Measurements from ENCODE around the gene MAPKAP1.

MAPKAP1 gene

DNA sequence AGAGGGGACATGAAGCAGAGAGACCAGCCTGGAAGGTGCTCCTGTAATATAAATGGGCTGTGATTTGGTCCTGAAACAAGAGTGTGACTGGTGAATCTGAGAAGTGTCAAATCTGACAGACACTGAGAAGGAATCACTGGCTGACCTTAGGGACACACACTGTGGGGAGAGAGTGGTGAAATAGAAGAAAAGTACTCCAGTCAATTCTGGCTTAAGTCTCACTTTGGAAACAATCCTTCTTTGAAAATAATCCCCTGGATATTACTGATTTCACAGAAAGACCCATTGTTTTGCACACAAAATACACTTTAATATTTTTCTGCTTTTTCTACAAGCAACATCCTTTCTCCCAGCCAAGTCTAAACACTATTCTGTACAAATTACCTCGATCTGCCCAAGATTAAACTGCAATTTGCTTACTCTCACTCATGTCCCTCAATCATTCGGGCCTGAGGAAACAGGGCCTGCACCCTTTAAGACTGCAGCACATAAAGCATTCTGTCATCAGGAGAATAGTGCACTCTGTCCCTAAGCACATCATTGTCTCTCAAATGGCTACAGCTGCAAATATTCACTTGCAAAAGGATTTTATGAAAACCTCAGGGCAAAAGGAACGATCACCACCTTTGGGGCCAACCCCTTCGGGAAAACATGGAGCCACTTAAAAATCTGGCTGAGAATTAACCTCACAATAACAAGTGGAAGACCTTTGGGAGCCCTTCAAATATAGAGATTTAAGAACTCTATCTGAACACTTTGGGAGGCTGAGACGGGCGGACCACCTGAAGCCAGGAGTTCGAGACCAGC lies 68.6 kb downstream of the MAPKAP1 start:
- DNase-seq, result no peak

DNA sequence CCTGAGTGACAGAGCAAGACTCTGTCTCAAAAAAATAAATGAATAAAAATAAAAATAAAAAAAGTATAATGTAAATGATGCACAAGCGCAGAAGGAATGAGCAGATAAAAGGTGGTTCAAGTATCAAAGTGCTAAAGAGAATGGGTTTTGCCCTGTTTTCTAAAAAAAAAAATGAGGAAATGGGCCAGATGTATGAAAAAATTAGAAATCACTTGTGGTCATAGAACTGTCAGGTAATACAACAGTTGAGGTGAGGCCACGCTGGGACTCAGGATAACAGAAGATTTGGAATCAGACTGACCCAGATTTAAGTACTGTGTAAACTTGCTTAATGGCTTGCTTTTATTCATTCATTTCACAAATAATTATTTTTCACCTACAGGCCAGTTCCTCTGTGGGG lies 69.8 kb downstream of the MAPKAP1 start:
- no peak for DNase-seq

DNA sequence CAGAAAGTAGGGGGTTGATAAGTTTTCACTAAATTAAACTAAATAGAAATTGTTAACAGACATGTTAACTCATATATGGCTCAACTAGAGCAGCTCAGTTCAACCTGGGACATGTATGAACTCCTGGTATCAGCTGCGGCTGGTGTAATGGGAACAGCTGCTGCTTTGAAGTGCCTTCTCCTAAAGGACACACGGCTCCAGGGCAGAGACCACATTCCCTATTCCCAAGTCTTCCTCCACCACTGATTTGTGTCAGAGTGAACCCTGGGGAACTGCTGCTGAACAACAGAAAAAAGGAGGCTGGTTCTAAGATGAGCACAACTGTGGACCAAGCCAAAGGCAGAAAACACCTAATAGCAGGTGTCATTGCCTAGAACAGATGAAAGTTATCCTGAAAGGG lies 71.1 kb downstream of the MAPKAP1 start:
- DNase-seq, result no peak

DNA sequence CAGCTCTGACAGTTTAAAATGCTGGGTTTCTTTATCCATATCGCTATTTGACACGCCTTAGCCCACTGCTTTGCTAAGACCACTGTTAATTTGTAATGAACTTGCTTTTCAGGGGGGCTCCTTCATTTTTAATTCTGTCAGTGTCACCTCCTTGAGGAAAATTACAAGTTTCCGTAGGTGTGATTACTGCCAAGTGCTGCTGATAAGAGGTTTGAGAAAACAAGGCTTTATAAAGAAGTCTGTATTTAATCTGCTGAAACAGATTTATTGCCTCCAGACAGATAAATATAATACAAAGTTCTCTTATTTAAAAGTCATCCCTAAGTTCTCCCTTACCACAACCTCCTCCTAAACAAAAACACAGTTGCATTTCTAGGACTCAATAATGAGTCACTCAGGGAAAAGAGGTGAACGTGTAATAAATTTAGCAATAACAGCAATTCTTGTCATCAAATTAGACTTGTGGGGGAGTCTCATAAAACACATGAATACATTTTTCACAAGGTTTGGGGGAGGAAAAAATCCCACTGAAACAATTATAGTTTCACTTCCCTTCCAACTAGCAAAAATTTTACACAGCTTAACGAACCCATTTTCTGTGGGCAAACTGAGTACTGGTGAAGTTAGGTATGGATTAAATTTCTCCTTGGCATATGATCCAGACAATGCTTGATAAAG lies 72.8 kb downstream of the MAPKAP1 start:
- no peak for DNase-seq

DNA sequence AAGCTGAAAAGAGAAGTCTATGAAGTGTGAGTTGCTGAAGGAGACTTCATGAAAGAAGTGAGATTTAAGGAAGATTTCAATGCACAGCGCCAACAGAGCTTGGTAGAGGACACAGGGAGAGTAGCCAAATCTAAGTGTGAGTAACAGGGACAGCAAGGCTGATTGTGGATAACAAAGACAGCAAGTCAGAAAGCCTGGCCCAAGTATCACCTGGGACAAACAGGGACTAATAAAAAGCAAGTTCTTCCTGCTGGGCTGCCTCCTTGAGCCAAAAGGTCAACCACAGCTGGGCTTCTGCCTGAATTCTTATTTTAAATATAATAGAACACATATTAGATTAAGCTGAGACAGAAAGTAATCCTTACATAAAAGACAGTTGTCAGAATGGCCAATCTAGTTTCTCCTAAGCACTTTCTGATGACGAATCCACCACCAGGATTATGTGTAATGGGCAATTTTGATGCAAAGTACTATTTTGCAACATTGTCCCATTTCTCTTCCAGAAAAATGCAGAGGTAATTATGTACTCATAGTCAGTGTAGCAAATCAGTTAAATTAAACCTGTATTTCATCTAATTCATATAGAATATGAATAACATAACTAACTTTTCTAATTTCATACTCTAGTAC lies 73.8 kb downstream of the MAPKAP1 start:
- DNase-seq, result no peak

DNA sequence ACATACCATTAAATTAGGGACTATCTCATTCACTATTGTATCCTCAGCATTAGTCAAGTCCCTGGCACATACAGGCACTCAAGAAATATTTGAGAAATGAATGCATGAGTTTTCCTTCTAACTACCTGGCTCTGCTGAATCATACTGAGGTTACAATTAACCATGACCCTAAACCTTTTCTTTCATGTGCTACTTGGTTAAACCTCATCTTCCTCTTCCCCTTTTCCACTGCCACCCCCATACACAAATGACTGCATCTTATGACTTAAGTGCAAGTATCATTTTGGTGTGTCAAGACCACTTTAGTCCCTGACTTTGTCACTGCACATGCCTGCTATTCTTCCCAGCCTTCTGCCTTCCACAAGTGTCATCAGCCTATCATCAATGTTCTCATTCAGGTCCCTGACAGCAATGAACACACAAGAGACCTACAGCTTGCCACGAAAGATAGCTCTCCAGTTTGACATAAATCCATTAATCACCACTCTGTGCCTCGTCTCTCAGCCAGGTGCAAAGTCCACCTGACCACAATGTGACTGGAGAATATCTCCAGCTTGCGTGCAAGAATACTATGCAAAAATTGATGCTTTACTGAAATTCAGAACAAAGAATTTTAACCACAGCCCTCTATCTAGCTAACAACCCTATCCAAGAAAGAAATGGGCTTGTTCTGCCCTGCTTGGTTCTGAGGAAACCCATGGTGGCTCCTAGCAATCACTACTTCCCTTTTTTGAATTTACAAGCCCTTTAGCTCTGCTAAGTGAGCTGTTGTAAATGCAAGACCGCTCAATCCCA lies 74.5 kb downstream of the MAPKAP1 start:
- no peak for DNase-seq

DNA sequence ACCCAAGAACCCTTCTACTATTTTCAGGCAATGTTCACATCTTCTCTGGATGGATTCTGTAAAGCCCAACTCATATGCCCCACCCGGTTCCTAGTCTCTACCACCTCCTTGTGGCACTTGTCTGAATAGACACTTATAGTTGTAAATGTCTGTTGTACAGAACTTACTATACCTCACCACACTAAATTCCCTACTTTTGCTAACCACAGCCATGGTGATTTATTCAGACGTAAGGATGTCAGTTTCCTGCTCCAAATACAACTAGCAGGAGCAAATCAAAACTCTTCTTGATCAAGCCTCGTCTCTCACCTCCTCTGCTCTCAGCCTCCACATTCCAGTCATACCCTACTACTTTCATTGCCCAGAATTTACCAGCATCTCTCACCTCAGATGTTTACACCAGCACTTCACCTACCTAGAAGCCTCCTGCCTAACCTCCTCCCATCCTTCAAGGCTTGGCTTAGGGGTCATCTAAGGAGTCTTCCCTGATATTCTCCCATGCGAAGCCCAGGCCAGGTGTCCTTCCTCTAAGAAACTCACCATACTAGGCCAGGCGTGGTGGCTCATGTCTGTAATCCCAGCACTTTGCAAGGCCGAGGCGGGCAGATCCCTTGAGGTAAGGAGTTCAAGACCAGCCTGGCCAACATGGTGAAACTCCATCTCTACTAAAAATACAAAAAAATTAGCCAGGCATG lies 75.5 kb downstream of the MAPKAP1 start:
- no peak for DNase-seq

DNA sequence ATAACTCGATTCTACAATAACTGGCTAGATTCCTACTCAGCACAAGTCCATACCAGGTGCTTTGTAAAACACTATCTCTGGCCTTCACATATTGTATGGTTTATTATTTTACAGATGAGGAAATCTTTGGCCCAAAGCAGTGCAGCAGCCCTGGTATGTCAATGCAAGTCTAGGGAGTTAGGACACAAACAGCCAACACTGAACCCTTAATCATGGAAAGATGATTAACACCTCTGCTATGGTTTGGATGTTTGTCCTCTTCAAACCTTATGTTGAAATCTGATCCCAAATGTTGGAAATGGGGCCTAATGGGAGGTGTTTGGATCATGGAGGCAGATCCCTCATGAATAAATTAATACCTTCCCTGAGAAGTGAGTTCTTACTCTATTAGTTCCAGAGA lies 76.6 kb downstream of the MAPKAP1 start:
- DNase-seq, result no peak

DNA sequence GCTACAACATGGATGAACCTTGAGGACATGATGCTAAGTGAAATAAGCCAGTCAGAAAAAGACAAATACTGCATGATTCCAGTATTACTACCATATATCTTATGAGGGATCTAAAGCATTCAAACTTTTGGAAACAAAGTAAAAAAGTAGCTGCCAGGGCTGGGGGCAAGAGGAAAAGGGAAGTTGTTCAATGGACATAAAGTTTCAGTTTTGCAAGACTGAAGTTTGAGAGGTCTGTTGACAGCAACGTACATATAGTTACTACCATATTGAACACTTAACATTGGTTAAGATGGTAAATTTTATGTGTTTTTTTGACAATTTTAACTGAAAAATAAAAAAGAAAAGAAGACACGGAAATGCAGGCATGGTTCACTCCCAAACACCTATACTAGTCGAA lies 77.6 kb downstream of the MAPKAP1 start:
- DNase-seq, result no peak

DNA sequence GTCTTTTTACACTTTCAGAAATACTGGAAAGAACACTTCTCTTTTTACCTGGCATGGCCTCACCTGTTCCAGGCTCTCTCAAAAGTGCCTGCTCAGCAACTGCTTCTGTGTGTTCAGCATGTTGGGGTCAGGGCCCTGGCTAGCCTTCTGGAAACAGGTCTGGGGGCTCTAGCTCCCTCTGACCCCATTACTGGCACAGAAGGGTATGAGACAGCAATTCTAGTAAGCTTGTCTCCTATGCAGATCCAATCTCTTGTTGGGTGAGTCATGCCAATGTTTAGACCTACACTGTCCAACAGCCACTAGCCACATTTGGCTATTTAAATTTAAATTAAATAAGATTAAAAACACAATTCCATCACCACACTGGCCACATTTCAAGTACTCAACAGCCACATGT lies 80.8 kb downstream of the MAPKAP1 start:
- no peak for DNase-seq

DNA sequence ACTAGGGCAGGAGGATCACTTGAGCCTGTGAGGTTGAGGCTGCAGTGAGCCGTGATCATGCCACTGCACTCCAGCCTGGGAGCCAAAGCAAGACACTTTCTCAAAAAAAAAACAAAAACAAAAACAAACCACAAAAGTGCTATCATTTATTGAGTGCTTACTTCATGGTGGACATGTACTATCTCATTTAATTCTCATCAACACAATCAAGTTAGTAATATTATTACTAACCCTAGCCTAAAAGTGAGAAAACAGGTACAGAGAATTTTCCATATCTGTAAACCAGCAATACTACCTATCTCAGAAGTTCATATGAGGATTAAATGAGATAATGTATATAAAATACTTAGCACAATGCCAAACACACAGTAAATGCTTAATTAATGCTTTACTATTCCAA lies 85.8 kb downstream of the MAPKAP1 start:
- no peak for DNase-seq

DNA sequence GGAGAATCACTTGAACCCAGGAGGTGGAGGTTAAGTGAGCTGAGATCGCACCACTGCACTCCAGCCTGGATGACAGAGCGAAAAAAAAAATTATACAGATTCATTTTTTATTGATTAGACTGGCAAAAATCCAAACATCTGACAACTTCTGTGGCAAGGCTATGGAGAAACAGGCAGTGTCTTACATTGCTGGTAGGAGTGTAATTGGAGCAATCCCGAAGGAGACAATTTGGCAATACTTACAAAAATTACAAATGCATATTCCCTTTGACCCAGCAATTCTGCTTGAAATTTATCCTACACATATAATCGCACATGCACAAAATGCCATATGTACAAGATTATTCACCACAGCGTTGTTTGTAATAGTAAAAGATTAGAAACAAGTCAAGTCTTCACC lies 86.8 kb downstream of the MAPKAP1 start:
- no peak for DNase-seq

DNA sequence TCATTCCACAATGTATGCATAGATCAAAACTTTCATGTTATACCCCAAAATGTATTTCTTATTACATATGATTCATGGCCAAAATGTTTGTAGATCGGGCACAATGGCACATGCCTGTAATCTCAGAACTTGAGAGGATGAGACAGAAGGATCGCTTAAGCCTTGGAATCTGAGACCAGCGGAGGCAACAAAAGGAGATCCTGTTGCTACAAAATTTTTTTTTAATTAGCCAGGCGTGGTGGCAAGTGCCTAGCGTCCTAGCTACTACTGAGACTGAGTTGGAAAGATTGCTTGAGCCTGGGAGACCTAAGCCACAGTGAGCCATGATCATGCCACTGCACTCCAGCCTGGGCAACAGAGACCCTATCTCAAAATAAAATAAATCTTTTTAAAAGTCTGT lies 89.9 kb downstream of the MAPKAP1 start:
- DNase-seq, result no peak

DNA sequence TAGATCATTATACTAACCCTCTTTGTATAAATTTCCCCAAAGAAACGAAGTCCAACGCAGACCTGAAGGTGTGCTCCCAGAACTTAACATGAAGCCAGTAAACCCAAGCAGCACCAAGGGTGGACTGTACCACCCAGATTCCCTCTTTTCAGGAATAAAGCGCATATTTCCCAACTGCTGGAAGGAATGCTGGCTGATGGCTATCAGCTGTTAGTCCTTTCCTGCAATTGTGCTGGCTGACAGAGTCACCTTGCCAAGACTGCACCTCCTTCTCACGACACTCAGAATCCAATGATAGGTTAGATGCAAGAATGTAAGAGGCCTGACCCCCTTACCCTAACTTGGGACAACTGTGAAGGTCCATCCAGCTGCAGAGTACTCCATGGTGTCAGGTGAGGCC lies 93.9 kb downstream of the MAPKAP1 start:
- no peak for DNase-seq

DNA sequence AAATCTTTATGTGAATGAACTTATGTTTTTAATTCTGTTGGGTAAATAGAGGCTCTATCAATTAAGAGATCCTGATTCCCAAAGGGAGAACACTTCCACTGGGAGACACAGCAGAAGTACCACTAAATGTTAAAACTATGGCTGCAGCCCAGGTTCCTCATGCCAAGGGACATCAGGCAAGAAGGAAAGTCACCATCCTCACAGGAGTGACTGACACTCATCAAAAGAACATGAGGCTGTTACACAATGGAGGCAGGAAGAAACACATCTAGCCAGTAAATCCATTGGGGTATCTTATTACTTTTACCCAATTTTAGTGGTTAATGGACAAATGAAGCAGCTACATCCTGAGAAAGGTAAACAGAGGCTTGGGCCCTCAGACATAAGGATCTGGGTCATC lies 94.4 kb downstream of the MAPKAP1 start:
- DNase-seq, result no peak

DNA sequence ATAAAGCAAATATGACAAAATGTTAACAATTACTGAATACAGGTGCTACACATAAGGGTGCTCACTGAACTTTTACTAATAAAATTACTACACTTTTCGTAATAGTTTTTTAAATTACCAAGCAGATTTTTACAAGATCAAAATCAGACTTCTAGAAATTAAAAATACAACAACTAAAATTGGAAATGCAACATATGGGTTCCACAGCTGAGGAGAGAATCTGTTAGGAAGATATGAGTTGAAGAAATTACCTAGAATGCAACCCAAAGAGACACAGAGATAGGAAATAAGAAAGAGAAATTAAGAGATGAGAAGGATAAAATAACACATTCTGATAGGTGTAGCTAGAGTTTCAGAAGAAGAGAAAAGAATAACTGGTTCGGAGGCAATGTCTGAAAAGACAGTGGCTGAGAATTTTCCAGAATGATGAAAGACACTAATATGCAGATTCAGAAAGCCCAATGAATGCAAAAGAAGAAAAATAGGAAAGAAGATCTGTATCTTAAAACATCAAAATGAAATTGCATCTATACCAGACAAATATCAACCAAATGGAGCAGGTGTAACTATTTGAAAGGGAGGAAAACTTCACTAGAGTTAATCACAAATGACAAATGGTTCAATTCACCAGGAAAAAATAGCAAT lies 95.8 kb downstream of the MAPKAP1 start:
- DNase-seq, result no peak

DNA sequence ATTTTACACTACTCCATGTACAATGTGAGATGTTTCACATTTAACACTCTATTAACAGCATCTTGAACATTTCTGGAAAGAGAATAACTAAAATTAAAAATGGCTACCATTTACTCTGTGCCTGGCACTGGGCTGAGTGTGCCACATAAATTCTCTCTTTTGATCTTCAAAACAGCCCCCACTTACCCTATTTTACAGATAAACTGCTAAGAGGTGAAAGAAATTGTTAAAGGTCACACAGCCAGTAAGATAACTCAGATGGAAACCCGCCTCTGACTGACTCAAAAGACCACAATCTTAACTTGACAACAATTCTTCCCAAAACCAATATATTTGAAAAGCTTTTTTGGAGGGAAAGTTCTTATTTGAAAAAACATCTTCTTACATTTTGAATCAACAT lies 97.3 kb downstream of the MAPKAP1 start:
- DNase-seq, result no peak

DNA sequence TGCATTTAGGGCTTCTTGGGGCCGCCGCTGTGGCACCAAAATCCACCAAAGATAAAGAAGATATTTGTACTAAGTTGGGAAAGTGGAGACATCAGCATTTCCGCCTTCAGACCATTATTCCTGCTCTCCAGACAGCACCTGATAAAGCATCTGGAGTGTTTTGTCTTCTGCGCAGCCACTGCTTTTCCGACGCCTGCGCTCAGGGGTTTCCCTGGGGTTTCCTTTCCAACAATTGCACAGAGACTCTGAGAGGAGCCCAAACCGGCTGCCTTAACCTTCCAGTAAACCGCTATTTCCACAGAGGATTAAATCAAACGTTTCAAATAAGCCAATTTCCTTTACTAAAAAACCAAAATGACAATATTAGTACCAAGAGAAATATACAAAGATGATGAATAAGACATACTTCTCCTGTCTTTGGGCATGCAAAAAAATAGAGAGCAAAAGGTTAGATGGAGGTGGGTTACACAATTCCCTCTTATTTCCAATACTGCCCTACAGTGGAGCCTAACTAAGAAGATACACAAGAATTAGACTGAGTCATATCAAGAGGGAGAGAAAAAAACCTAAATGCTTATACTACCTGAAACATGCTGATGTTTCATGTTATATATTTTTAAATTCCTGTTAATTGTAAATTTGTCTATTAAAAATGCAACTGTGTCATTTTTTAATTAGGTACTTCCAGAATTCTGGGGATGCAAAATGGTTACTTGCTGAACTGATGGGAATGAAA lies 98.4 kb downstream of the MAPKAP1 start:
- DNase-seq, result no peak

DNA sequence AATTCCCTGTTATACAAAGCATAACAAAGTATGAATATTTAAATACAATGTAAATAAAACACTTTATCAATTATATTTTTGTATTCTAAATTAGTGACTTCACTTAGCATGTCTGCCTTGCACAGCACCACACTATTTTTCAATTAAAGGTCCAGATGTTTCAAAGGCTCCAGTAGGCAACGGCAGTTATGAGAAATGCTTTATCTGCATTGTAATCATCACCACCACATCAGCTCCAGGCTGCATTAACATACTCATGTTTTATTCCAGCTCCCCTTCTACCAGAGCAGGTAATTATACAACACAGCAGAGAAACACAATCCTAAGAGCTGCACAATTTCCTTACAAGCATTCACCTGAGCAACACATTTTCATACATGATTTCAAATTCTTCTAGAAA lies 102.8 kb downstream of the MAPKAP1 start:
- no peak for DNase-seq

DNA sequence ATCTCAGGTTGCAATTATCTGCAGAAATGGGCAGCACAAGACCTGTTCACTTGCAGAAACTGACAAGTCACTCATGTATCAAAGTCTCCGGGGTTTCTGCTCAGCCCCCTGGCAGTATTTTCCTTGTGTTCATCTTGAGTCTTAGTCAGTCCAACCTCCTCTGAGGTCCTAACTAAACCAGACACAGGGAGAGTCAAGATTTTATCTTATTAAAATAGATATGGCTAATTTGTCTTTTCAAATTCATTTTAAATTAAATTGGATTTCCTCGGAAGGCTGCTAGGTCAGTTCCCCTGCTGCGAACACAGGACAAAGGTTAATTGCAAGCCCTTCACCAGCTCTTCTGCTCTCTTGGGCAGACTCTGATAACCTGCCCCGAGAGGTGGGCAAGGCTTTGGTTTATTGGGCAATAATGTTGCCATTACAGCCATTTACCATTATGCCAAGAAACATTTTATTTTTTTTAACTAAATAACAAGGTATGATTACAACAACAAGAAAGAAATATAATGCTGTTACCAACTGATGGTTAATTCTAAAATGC lies 103.5 kb downstream of the MAPKAP1 start:
- DNase-seq, result peak; percentile 34

DNA sequence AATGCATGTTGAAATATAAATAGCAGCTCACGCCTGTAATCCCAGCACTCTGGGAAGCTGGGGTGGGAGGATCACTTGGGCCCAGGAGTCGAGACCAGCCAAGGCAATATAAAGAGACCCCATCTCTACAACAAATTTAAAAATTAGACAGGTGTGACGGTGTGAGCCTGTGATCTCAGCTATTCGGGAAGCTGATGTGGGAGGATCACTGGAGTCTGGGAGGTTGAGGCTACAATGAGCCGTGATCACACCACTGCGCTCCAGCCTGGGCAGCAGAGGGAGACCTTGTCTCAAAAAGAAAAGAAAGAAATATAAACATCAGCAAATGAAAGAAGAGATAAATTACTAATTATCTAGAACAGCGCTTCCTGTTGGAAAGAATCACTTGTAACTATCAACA lies 105.0 kb downstream of the MAPKAP1 start:
- no peak for DNase-seq

Measured in retina (tissue), 1 donor.